SK-N-SH (cell line): ENCODE measurements around the gene OVCH2. TPM values are rescaled to one million over a fixed set of nuclear protein-coding genes. Genes with fewer than 3 reads are reported as not detected.

ENCODE experiments used
- CTCF ChIA-PET: fragments of 300-600, 350-600 bp; formaldehyde crosslinking; extraction: SDS; loops from one replicate; lab custom pipeline; 2021; lab: Yijun Ruan, JAX
- POLR2A ChIA-PET: fragments of 350-600 bp; sonication (Branson Sonifier 250); formaldehyde crosslinking; extraction: SDS; loops from one replicate; lab custom pipeline; 2020; ENCODE audit warnings: antibody characterized with exemption, inconsistent platforms; lab: Yijun Ruan, JAX
- DNase-seq: peaks from one replicate; pipeline ENCODE4 v3.0.0; 2012
- H2AFZ ChIP-seq: fragments of 200-600 bp; sonication (generic); 2 replicates; pipeline ENCODE4 v1.8.1; 2016; ENCODE audit warnings: antibody characterized with exemption, mild to moderate bottlenecking, low read depth
- H3F3A ChIP-seq: fragments of 200-600 bp; sonication (generic); replicated peaks from 2 replicates; pipeline ENCODE3; 2016; ENCODE audit warnings: antibody characterized with exemption, mild to moderate bottlenecking; ENCODE audit not compliant: insufficient read depth
- H3K27ac ChIP-seq, 2 experiments: fragments of 200-500 bp in 1 of 2; fragments of 200-600 bp in 1 of 2; sonication (Bioruptor generic) in 1 of 2; sonication (generic), shearing (Covaris generic) in 1 of 2; 2 replicates each; pipeline versions ENCODE4 v1.5.1 to v1.6.1; 2014 to 2016; ENCODE audit warnings: low read depth in 2 of 2, inconsistent platforms in 1 of 2, low read length in 1 of 2, mild to moderate bottlenecking in 1 of 2, mixed read lengths in 1 of 2
- H3K27me3 ChIP-seq: fragments of 200-600 bp; sonication (generic), shearing (Covaris generic); 2 replicates; pipeline ENCODE4 v1.6.1; 2016; ENCODE audit warnings: mixed run types; ENCODE audit not compliant: insufficient read depth
- H3K36me3 ChIP-seq, 2 experiments: fragments of 200-500 bp in 1 of 2; fragments of 200-600 bp in 1 of 2; sonication (Bioruptor generic) in 1 of 2; sonication (generic) in 1 of 2; replicated peaks in 1 of 2; 2 replicates each; pipeline versions ENCODE3 to v1.5.1; 2014 to 2016; ENCODE audit warnings: low read length in 1 of 2, mild to moderate bottlenecking in 1 of 2; ENCODE audit not compliant: insufficient read depth in 2 of 2, control insufficient read depth in 1 of 2
- H3K4me1 ChIP-seq, 2 experiments: fragments of 200-500 bp in 1 of 2; fragments of 200-600 bp in 1 of 2; sonication (Bioruptor generic) in 1 of 2; sonication (generic), shearing (Covaris generic) in 1 of 2; 2 replicates each; pipeline versions ENCODE4 v1.5.1 to v1.6.1; 2014 to 2016; ENCODE audit warnings: low read depth in 1 of 2, low read length in 1 of 2, mixed run types in 1 of 2; ENCODE audit not compliant: insufficient read depth in 2 of 2, control insufficient read depth in 1 of 2
- H3K4me2 ChIP-seq: fragments of 200-600 bp; sonication (generic), shearing (Covaris generic); 2 replicates; pipeline ENCODE4 v1.6.1; 2017; ENCODE audit warnings: mixed run types
- H3K4me3 ChIP-seq, 2 experiments: fragments of 200-500 bp in 1 of 2; fragments of 200-600 bp in 1 of 2; sonication (Bioruptor generic) in 1 of 2; sonication (generic), shearing (Covaris generic) in 1 of 2; 2 replicates each; pipeline versions ENCODE4 v1.5.1 to v1.8.1; 2014 to 2016; ENCODE audit warnings: low read depth in 2 of 2, inconsistent platforms in 1 of 2, low read length in 1 of 2, mild to moderate bottlenecking in 1 of 2, mixed read lengths in 1 of 2, moderate library complexity in 1 of 2
- H3K79me2 ChIP-seq: fragments of 200-600 bp; sonication (generic); 2 replicates; pipeline ENCODE4 v1.8.1; 2017; ENCODE audit warnings: mild to moderate bottlenecking; ENCODE audit not compliant: insufficient read depth
- H3K9ac ChIP-seq: fragments of 200-600 bp; sonication (generic); 2 replicates; pipeline ENCODE4 v1.6.1; 2017; ENCODE audit warnings: mixed run types
- H3K9me2 ChIP-seq: fragments of 200-600 bp; sonication (generic); 2 replicates; pipeline ENCODE4 v1.6.1; 2017; ENCODE audit warnings: mixed run types
- H3K9me3 ChIP-seq: fragments of 200-600 bp; sonication (generic); 2 replicates; pipeline ENCODE4 v1.6.1; 2017; ENCODE audit warnings: mixed run types, mild to moderate bottlenecking, moderate library complexity
- H4K20me1 ChIP-seq: fragments of 200-600 bp; sonication (generic); 2 replicates; pipeline ENCODE4 v1.6.1; 2017; ENCODE audit warnings: mild to moderate bottlenecking, mixed run types; ENCODE audit not compliant: insufficient read depth
- EP300 ChIP-seq, 2 experiments: IDR thresholded peaks; 2 replicates each; pipeline versions ENCODE4 v1.4.0 to v1.6.1; 2012; ENCODE audit warnings: borderline replicate concordance in 1 of 2, low read depth in 1 of 2, low read length in 1 of 2
- FOXJ3 ChIP-seq: sonication (generic); formaldehyde crosslinking; IDR thresholded peaks from 2 replicates; pipeline ENCODE4 v1.5.1; 2020; ENCODE audit warnings: mild to moderate bottlenecking, missing genetic modification reagents
- FOXM1 ChIP-seq: IDR thresholded peaks from 2 replicates; pipeline ENCODE4 v1.4.0; 2012; ENCODE audit warnings: low read depth, mild to moderate bottlenecking
- GABPA ChIP-seq: IDR thresholded peaks from 2 replicates; pipeline ENCODE4 v1.4.0; 2012; ENCODE audit warnings: low read depth, mild to moderate bottlenecking
- JUND ChIP-seq: IDR thresholded peaks from 2 replicates; pipeline ENCODE4 v1.4.0; 2012
- MEF2A ChIP-seq: IDR thresholded peaks from 2 replicates; pipeline ENCODE4 v1.4.0; 2012; ENCODE audit warnings: low read depth, borderline replicate concordance
- MXI1 ChIP-seq: IDR thresholded peaks from 2 replicates; pipeline ENCODE4 v1.6.1; 2012; ENCODE audit warnings: mild to moderate bottlenecking, low read depth, low read length, improper control_type of control experiment
- NFIC ChIP-seq: IDR thresholded peaks from 2 replicates; pipeline ENCODE4 v1.4.0; 2012; ENCODE audit warnings: borderline replicate concordance
- NRF1 ChIP-seq: IDR thresholded peaks from 2 replicates; pipeline ENCODE4 v1.6.1; 2012; ENCODE audit warnings: low read depth, mild to moderate bottlenecking, low read length
- POLR2AphosphoS5 ChIP-seq: IDR thresholded peaks from 2 replicates; pipeline ENCODE4 v1.6.1; 2012; ENCODE audit warnings: low read depth, low read length
- RCOR1 ChIP-seq: fragments of 150-350 bp; IDR thresholded peaks from 2 replicates; pipeline ENCODE4 v1.6.1; 2017; ENCODE audit warnings: antibody characterized with exemption, low read length
- RFX5 ChIP-seq: IDR thresholded peaks from 2 replicates; pipeline ENCODE4 v1.6.1; 2012; ENCODE audit warnings: mild to moderate bottlenecking, improper control_type of control experiment, low read length
- RXRA ChIP-seq: IDR thresholded peaks from 2 replicates; pipeline ENCODE4 v1.4.0; 2012; ENCODE audit warnings: low read depth, mild to moderate bottlenecking, borderline replicate concordance
- SIN3A ChIP-seq: IDR thresholded peaks from 2 replicates; pipeline ENCODE4 v1.6.1; 2012; ENCODE audit warnings: low read depth, mild to moderate bottlenecking, low read length, moderate library complexity, borderline replicate concordance
- TAF1 ChIP-seq: IDR thresholded peaks from 2 replicates; pipeline ENCODE4 v1.6.1; 2012; ENCODE audit warnings: low read depth, mild to moderate bottlenecking, low read length, moderate library complexity, borderline replicate concordance
- TCF12 ChIP-seq: IDR thresholded peaks from 2 replicates; pipeline ENCODE4 v1.4.0; 2012
- WGBS: methylation state at CpG from one replicate; pipeline ENCODE4 v1.1.6; 2017; ENCODE audit warnings: low lambda C conversion rate; 5-methylcytosine and 5-hydroxymethylcytosine counted together
- polyA plus RNA-seq, 3 experiments: library from polyadenylated mRNA; depleted of rRNA; stranded (reverse); fragments of >200 nt; gene quantifications; 2 replicates each; pipeline ENCODE4 v1.2.3, GENCODE V29; 2012
- TF ChIP-seq, protein P1 (sequence below): IDR thresholded peaks from 2 replicates; pipeline ENCODE4 v1.4.0; 2012; ENCODE audit warnings: low read depth, borderline replicate concordance
- TF ChIP-seq, protein P2 (sequence below): fragments of 200-600 bp; sonication (generic); IDR thresholded peaks from 2 replicates; pipeline ENCODE4 v1.6.1; 2017; ENCODE audit warnings: antibody characterized with exemption, mild to moderate bottlenecking, moderate library complexity
- TF ChIP-seq, protein P3 (sequence below): IDR thresholded peaks from 2 replicates; pipeline ENCODE4 v1.6.1; 2012; ENCODE audit warnings: mild to moderate bottlenecking, low read depth, low read length, moderate library complexity
- TF ChIP-seq, protein P4 (sequence below): IDR thresholded peaks from 2 replicates; pipeline ENCODE4 v1.4.0; 2012; ENCODE audit warnings: low read depth

Gene OVCH2
- polyA plus RNA-seq, 1 of the 3 experiments (the other 2 are of a cell fraction): not detected

DNA sequence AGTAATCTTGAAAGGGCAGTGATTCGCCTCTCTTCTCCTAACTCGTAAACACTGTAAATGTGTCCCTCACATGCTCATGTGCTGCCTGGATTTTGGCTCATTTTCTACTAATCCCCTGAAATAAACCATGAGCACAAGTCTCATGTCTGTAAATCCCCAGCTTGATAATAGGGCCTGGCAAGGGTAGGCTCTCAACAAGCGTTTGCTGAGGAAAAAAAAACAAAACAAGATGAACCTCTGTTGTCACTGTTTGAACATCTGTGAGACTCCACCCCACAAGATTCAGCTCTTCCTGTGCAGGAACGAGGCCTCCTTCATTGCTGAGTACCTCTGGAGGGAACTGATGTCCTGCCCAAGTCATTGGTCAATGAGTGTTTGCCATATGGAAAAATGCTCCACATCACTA, 28.5 kb downstream of the OVCH2 start:
- H2AFZ ChIP-seq: no peak overlapping the region
- H3K9ac ChIP-seq: no peak overlapping the region
- WGBS: 34% methylated on average over 4 of the region's 4 CpGs
- no peaks in the 10 kb centered on the region for H3K9me3 ChIP-seq
- CTCF ChIA-PET: interaction anchor here (1.0 to 3.5 kb wide), 5 partner anchors 11 to 130 kb away, joined by 3 to 24 read pairs (median 8); no protein-coding TSS in a partner anchor
- no peaks in the 10 kb centered on the region for H3K36me3 ChIP-seq
- POLR2A ChIA-PET: no interaction called here
- no peak overlapping the region for H3K4me3 ChIP-seq
- H3K27me3 ChIP-seq: peaks cover 17% of the 10 kb centered on the region; the same call in 1 of the 2 replicates
- TF ChIP-seq MEF2A (no peak), FOXJ3 (CRISPR knock-in tag) (no peak), NRF1 (no peak), GABPA (no peak), JUND (no peak), RCOR1 (no peak), RFX5 (no peak), SIN3A (no peak), RXRA (no peak), TCF12 (no peak), NFIC (no peak), FOXM1 (no peak), TAF1 (no peak), POLR2AphosphoS5 (no peak), EP300 (IDR thresholded peaks at IDR 0.05; ENCODE audit: borderline replicate concordance in 1 of 2, low read depth in 1 of 2, low read length in 1 of 2) (no peak), MXI1 (no peak)
- TF ChIP-seq, protein P1, sequence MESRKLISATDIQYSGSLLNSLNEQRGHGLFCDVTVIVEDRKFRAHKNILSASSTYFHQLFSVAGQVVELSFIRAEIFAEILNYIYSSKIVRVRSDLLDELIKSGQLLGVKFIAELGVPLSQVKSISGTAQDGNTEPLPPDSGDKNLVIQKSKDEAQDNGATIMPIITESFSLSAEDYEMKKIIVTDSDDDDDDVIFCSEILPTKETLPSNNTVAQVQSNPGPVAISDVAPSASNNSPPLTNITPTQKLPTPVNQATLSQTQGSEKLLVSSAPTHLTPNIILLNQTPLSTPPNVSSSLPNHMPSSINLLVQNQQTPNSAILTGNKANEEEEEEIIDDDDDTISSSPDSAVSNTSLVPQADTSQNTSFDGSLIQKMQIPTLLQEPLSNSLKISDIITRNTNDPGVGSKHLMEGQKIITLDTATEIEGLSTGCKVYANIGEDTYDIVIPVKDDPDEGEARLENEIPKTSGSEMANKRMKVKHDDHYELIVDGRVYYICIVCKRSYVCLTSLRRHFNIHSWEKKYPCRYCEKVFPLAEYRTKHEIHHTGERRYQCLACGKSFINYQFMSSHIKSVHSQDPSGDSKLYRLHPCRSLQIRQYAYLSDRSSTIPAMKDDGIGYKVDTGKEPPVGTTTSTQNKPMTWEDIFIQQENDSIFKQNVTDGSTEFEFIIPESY: no peak
- TF ChIP-seq, protein P2, sequence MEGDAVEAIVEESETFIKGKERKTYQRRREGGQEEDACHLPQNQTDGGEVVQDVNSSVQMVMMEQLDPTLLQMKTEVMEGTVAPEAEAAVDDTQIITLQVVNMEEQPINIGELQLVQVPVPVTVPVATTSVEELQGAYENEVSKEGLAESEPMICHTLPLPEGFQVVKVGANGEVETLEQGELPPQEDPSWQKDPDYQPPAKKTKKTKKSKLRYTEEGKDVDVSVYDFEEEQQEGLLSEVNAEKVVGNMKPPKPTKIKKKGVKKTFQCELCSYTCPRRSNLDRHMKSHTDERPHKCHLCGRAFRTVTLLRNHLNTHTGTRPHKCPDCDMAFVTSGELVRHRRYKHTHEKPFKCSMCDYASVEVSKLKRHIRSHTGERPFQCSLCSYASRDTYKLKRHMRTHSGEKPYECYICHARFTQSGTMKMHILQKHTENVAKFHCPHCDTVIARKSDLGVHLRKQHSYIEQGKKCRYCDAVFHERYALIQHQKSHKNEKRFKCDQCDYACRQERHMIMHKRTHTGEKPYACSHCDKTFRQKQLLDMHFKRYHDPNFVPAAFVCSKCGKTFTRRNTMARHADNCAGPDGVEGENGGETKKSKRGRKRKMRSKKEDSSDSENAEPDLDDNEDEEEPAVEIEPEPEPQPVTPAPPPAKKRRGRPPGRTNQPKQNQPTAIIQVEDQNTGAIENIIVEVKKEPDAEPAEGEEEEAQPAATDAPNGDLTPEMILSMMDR: no peak
- TF ChIP-seq, protein P3, sequence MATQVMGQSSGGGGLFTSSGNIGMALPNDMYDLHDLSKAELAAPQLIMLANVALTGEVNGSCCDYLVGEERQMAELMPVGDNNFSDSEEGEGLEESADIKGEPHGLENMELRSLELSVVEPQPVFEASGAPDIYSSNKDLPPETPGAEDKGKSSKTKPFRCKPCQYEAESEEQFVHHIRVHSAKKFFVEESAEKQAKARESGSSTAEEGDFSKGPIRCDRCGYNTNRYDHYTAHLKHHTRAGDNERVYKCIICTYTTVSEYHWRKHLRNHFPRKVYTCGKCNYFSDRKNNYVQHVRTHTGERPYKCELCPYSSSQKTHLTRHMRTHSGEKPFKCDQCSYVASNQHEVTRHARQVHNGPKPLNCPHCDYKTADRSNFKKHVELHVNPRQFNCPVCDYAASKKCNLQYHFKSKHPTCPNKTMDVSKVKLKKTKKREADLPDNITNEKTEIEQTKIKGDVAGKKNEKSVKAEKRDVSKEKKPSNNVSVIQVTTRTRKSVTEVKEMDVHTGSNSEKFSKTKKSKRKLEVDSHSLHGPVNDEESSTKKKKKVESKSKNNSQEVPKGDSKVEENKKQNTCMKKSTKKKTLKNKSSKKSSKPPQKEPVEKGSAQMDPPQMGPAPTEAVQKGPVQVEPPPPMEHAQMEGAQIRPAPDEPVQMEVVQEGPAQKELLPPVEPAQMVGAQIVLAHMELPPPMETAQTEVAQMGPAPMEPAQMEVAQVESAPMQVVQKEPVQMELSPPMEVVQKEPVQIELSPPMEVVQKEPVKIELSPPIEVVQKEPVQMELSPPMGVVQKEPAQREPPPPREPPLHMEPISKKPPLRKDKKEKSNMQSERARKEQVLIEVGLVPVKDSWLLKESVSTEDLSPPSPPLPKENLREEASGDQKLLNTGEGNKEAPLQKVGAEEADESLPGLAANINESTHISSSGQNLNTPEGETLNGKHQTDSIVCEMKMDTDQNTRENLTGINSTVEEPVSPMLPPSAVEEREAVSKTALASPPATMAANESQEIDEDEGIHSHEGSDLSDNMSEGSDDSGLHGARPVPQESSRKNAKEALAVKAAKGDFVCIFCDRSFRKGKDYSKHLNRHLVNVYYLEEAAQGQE: no peak
- TF ChIP-seq, protein P4, sequence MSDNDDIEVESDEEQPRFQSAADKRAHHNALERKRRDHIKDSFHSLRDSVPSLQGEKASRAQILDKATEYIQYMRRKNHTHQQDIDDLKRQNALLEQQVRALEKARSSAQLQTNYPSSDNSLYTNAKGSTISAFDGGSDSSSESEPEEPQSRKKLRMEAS: no peak
- no peaks in the 10 kb centered on the region for H3K9me2 ChIP-seq
- no peaks in the 10 kb centered on the region for H3K79me2 ChIP-seq
- H3K4me1 ChIP-seq: peaks cover 0 to 4% of the 10 kb centered on the region in 2 experiments; a peak in 1 of 4 replicates
- DNase-seq: no peak
- no peaks in the 10 kb centered on the region for H3F3A ChIP-seq
- H3K27ac ChIP-seq: no peak overlapping the region
- H3K4me2 ChIP-seq: no peak overlapping the region
- H4K20me1 ChIP-seq: no peaks in the 10 kb centered on the region
